Measurements from ENCODE around the gene PIGZ. TPM values are rescaled to one million over a fixed set of nuclear protein-coding genes. Genes with fewer than 3 reads are reported as not detected.

Gene PIGZ
- total RNA-seq, 1 donor from 2014 or later = 5.0 TPM

GRCh38 chr3:197001972-197002700 lies 33.5 kb upstream of the PIGZ start:
- DNase-seq = peak; percentile 58

GRCh38 chr3:197001106-197001971 lies 32.7 kb upstream of the PIGZ start:
- no peak for DNase-seq

GRCh38 chr3:197000211-197000610 lies 31.6 kb upstream of the PIGZ start:
- DNase-seq = no peak

GRCh38 chr3:196998966-196999760 lies 30.5 kb upstream of the PIGZ start:
- no peak for DNase-seq

- DNase-seq = no peak
Observed at GRCh38 chr3:196997311-196997710, 28.7 kb upstream of the PIGZ start.

- DNase-seq = no peak
Observed at GRCh38 chr3:196996454-196997265, 28.0 kb upstream of the PIGZ start.

GRCh38 chr3:196995646-196996355 lies 27.2 kb upstream of the PIGZ start:
- DNase-seq = peak; percentile 51

- no peak for DNase-seq
Observed at GRCh38 chr3:196995027-196995426, 26.4 kb upstream of the PIGZ start.

- DNase-seq = no peak
Observed at GRCh38 chr3:196994056-196994455, 25.4 kb upstream of the PIGZ start.

- DNase-seq = no peak
Observed at GRCh38 chr3:196992461-196993065, 23.9 kb upstream of the PIGZ start.

GRCh38 chr3:196991581-196992460 lies 23.2 kb upstream of the PIGZ start:
- peak; percentile 73 for DNase-seq

GRCh38 chr3:196990601-196991007 lies 22.0 kb upstream of the PIGZ start:
- DNase-seq = no peak

- no peak for DNase-seq
Observed at GRCh38 chr3:196989721-196990262, 21.2 kb upstream of the PIGZ start.

GRCh38 chr3:196988241-196989029 lies 19.8 kb upstream of the PIGZ start:
- no peak for DNase-seq

- no peak for DNase-seq
Observed at GRCh38 chr3:196987022-196987421, 18.4 kb upstream of the PIGZ start.

- DNase-seq = no peak
Observed at GRCh38 chr3:196985954-196986885, 17.6 kb upstream of the PIGZ start.

GRCh38 chr3:196985298-196985697 lies 16.7 kb upstream of the PIGZ start:
- no peak for DNase-seq

All from occipital lobe (tissue), 2 donors.